Measurements from ENCODE around the gene STT3B.

STT3B gene

GRCh38 chr3:31659246-31659645, 126.5 kb downstream of the STT3B start:
- DNase-seq = no peak

- no peak for DNase-seq
These were observed 128.6 kb downstream of the STT3B start for GRCh38 chr3:31661286-31661685.

DNA sequence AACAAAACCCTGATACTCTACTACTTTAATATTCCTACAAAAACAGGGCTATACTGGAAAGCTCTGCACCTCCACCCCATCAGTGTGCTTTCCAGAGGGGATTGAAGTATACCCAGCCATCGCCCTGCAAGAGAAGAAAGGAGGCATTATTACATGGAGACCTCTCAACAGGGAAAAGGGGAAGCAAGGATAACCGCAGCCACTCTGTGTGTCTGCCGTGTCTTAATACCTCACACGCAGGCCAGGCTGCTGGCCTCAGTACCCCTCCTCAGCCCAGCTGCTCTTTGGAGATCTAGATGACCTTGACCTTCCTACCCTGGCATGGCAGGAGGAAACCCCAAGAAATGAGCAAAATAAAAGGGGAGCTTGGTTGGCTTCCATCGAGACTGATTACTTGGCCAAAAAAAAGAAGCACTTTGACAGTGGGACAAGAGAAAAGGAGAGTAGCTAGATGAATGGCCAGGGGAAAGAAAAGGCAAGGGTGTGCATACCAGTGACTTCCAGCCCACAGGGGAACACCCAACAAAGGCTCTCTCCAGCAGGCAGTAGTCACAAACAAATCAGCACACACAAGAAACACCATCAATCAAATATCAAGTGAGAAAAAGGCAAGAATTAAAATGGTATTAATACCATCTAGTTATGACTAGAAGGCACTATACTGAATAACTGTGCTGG, 129.4 kb downstream of the STT3B start:
- no peak for DNase-seq

DNA sequence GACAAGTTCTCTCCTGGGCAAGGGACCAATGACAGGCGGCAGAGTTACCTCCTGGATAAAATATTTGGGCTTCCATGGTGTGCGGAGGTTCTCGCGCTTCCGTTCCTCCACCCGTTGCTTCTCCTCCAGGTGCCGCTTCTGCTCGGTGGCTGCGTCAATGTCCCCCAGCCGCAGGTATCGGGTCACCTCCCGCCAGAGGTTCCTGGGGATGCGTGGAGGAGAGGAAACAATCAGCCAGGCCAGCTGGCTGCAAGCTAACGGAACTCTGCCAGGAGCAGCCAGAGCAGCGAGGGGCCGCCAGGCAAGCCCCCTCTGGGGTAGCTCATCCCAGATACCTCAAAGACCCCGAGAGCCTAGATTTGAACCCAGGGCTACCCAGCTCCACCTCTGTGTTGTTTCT, 131.3 kb downstream of the STT3B start:
- no peak for DNase-seq

GRCh38 chr3:31667582-31667981, 134.9 kb downstream of the STT3B start:
- no peak for DNase-seq

GRCh38 chr3:31668242-31668641, 135.5 kb downstream of the STT3B start:
- no peak for DNase-seq

DNA sequence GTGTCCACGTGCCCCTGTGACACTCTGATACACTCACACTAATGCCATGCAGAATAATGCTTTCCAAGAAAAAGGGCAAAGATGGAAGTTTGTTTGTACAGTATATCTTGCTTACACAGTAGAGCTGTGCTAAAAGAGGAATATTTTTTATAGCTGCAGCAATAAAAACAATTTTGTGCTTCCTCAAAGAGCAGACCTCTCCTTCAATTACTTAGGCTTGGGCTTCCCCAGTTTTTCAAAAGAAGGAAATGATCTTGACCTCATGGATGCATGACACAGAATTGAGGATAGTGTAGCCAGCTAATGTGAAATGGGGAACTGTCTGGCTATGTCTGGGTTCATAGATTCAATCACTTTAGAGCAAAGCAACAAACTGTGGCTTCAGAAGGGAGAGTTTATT, 137.4 kb downstream of the STT3B start:
- no peak for DNase-seq

GRCh38 chr3:31670722-31671121, 138.0 kb downstream of the STT3B start:
- DNase-seq = no peak

DNA sequence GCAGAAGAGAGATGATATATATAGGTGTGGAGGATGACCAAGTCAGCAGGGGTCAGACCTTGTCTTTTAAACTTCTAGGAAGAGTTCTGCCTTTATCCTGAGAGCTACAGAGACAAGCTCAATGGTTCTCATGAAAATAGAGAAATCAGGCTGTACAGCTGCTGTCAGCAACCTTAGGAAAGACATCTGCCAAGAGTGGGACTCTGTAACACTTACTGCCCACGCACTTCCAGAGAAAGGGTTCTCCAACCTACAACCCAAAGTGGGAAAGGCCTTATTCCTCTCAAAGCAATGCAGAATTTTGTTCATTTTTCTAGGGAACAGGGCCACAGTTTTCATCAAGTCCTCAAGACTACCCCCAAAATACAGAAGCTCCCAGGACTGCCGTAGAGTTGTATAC, 138.7 kb downstream of the STT3B start:
- DNase-seq = no peak

GRCh38 chr3:31671976-31672375, 139.3 kb downstream of the STT3B start:
- no peak for DNase-seq

- no peak for DNase-seq
These were observed 141.2 kb downstream of the STT3B start for GRCh38 chr3:31673950-31674349.

DNA sequence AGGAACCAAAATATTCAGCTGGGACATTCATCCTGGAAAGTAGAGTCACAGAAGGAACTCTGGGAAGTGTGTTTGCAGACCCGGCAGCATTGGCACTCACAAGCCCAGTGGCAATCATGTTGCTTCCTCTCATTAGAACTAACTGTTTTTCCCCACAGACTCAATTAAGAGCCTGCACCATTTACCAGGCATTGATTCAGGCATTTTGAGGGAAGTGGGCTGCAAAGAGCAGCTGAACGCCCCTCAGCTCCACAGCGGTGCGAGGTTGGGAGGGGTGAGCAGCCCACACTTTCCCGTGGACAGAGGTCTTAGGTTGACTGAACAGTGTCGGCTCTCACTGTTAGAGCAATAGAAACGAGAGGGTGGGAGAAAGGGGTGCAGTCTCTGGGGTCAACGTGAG, 143.8 kb downstream of the STT3B start:
- no peak for DNase-seq

DNA sequence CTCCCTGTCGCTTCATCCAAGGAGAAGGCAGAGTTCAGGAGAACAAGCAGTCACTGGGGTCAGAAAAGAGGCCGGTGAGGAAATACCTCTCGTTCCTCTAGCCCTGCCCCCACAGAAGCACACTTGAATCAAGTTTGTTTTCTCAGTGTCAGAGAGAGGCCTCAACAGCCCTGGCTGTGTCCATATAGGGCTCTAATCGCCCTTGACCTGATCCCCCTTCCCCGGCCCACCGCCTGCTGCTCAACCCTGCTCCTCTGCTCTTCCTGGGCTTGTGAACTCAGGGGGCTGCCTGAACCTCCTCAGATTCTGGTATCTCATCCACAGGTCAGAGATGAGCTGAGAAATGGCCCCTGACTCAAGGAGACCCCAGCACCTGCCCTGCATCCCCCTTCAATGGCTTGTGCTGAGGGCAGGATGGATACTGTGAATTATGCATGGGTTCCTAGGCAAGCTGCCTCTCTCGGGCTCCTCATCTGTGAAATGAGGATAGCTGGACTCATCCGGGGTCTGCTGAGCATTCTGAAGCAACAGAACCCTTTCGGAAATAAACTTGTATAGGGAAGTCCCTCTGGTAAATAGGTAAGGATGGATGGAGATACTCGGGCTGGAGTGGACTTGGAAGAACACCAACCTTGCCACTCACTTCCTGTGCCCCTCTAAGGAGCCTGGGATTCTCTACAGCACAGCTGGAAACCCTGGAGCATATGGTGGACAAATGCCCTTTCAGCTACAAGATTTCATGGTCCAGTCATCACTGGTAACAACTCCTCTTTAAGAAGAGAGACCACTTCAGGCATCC, 147.5 kb downstream of the STT3B start:
- no peak for DNase-seq

All from DMS 273 treated with DMSO at 0.1 percent for 48 hours (cell line).